Measurements from ENCODE around the gene PIGQ. TPM values are rescaled to one million over a fixed set of nuclear protein-coding genes. Genes with fewer than 3 reads are reported as not detected.
A peak's percentile ranks its signal among the peaks of the same experiment; 100 is the strongest.
"Not testable (repeated sequence)": the region's sequence is repeated elsewhere in the genome, so short reads cannot be mapped to it uniquely, and the experiment has no call there.

The PIGQ gene
- total RNA-seq, 1 donor from 2014 or later = 86.7 TPM

DNA sequence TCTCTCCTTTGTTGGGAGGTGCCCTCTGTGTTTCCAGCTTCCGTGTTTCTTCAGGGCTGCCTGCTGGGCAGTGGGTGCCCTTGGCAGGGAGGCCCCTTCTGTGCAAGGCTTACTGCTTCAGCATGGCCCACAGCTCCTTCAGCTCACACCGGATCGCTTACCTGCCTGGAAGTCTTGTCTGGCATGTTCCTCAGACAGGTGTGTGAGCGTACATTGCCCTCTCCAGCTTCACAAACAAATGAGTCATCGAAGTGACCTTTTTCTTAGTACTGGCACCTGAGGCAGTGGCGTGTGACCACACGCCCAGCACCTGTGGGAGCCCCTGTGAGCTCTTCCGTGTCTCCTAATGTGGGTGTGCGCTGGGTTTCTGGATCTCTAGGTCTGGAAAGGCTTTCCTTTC lies 23.6 kb downstream of the PIGQ start:
- H3K27ac Mint-ChIP-seq = peak overlapping the region; percentile 81
- no peaks in the 10 kb centered on the region for H3K27me3 Mint-ChIP-seq (ENCODE audit: low read depth)
- no peaks in the 10 kb centered on the region for H3K9me3 Mint-ChIP-seq
- H3K36me3 Mint-ChIP-seq = peaks cover 13% of the 10 kb centered on the region
- no peak overlapping the region for H3K4me3 Mint-ChIP-seq
- peaks cover 33% of the 10 kb centered on the region for H3K4me1 Mint-ChIP-seq
- TF ChIP-seq, protein P1, sequence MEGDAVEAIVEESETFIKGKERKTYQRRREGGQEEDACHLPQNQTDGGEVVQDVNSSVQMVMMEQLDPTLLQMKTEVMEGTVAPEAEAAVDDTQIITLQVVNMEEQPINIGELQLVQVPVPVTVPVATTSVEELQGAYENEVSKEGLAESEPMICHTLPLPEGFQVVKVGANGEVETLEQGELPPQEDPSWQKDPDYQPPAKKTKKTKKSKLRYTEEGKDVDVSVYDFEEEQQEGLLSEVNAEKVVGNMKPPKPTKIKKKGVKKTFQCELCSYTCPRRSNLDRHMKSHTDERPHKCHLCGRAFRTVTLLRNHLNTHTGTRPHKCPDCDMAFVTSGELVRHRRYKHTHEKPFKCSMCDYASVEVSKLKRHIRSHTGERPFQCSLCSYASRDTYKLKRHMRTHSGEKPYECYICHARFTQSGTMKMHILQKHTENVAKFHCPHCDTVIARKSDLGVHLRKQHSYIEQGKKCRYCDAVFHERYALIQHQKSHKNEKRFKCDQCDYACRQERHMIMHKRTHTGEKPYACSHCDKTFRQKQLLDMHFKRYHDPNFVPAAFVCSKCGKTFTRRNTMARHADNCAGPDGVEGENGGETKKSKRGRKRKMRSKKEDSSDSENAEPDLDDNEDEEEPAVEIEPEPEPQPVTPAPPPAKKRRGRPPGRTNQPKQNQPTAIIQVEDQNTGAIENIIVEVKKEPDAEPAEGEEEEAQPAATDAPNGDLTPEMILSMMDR (IDR thresholded peaks at IDR 0.05; ENCODE audit: unreplicated experiment) = no peak
- DNase-seq (ENCODE audit: low spot score in 2 of 2, unreplicated experiment in 2 of 2) = no peak

DNA sequence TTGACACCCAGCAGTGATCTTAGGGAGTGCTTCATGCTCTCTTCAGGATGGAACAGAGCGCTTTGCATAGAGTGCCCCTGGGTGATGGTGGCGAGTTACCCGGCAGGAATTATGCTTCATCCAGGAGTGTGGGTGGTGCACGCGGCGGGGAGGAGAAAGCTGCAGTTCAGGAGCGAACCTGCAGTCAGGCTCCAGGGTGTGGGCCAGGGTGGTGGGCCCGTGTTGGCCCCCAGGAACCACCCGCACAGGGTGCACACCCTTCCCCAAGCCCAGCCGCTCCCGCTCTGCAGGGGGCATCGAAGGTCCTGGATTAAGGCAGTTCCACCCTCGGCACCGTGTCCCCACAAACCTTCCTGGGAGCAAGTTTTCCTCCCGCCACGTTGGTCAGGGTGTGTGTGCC lies 24.0 kb downstream of the PIGQ start:
- H3K27ac Mint-ChIP-seq = peak overlapping the region; percentile 81
- DNase-seq (ENCODE audit: low spot score in 2 of 2, unreplicated experiment in 2 of 2) = no peak
- no peaks in the 10 kb centered on the region for H3K27me3 Mint-ChIP-seq (ENCODE audit: low read depth)
- H3K4me3 Mint-ChIP-seq = no peak overlapping the region
- H3K4me1 Mint-ChIP-seq = peaks cover 31% of the 10 kb centered on the region
- H3K9me3 Mint-ChIP-seq = no peaks in the 10 kb centered on the region
- H3K36me3 Mint-ChIP-seq = peaks cover 13% of the 10 kb centered on the region
- TF ChIP-seq, protein P1 (IDR thresholded peaks at IDR 0.05; ENCODE audit: unreplicated experiment) = no peak

DNA sequence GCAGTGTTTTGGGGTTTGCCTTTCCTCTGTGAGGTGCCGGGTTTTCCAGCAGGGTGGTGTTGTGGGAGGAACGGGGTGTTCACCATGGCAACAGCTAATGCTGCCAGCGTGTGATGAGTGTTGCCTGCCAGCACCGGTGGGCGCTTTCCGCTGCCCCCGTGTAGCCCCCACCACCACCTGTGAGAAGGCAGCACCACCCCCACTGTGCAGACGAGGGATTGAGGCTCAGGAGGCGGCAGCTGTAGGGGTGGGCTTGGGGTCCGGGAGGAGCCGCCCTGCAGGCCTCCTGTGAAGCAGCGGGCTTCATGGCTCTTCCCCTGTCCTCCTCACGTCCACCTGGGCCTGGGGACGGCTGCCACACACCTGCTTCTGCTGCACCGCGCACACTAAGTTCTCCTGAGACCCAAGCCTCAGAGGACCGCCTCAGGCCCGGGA lies 25.3 kb downstream of the PIGQ start:
- Mint-ChIP-seq H3K4me3 (no peak overlapping the region), H3K9me3 (no peaks in the 10 kb centered on the region), H3K27ac (no peak overlapping the region), H3K4me1 (peaks cover 31% of the 10 kb centered on the region), H3K27me3 (ENCODE audit: low read depth) (no peaks in the 10 kb centered on the region), H3K36me3 (peaks cover 16% of the 10 kb centered on the region)
- TF ChIP-seq, protein P1 (IDR thresholded peaks at IDR 0.05; ENCODE audit: unreplicated experiment) = no peak
- no peak for DNase-seq (ENCODE audit: low spot score in 2 of 2, unreplicated experiment in 2 of 2)

DNA sequence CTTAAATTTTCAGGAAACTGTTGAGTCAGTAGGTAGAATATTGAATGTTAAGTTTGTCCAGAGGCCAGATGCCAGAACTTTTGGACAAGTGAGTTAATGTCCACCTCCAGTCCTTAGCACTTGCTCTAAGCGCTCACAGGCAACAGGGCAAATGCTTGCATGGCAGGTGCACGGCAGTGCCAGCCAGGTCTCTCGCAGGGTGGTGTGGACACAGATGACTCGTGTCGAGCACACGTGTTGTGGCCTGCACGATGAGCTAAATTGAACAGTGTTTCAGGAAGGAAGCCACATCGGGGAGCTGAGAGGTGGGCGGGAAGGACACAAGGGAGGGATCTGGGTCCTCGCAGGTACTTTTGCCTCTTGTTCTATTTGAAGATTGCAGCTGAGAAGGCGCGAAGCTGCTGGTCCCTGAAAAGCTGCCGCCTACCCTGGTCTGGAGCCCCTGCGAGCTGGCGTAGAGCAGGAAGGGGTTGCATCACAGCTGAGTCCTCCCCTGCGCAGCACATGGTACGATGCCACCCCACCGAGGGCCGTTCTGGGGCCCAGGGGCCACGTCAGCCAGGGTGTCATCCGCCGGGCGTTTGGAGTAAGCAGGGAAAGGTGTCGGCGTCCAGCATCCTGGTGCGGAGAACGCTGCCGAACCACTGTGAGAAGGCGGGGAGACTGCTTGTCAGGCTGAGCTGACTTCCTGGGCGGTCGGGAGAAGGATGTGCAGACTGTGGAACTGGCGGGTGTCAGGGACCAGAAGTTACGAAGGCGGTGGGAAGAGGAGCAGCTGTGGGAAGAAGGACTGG lies 26.4 kb downstream of the PIGQ start:
- H3K36me3 Mint-ChIP-seq = peaks cover 16% of the 10 kb centered on the region
- H3K4me3 Mint-ChIP-seq = no peak overlapping the region
- H3K4me1 Mint-ChIP-seq = peaks cover 23% of the 10 kb centered on the region
- no peaks in the 10 kb centered on the region for H3K27me3 Mint-ChIP-seq (ENCODE audit: low read depth)
- no peak overlapping the region for H3K27ac Mint-ChIP-seq
- DNase-seq (ENCODE audit: low spot score in 2 of 2, unreplicated experiment in 2 of 2) = no peak
- no peaks in the 10 kb centered on the region for H3K9me3 Mint-ChIP-seq
- TF ChIP-seq, protein P1 (IDR thresholded peaks at IDR 0.05; ENCODE audit: unreplicated experiment) = no peak

DNA sequence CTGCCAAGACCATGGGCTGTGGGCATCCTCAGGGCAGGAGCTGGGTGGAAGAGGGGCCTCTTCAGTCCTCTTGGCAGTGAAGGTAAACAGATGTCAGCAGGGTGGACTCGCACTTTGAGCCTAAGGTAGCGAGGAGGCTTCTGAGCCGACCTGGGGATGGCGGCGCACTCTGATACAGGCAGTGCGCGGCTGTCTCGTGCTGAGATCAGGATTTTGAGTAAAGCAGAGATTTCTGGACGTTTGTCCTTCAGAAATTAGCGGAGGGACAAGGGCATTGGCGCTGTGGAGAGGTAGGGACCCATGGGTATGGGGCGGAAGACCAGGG lies 26.9 kb downstream of the PIGQ start:
- no peak for DNase-seq (ENCODE audit: low spot score in 2 of 2, unreplicated experiment in 2 of 2)
- Mint-ChIP-seq H3K27ac (no peak overlapping the region), H3K36me3 (peaks cover 16% of the 10 kb centered on the region), H3K4me3 (no peak overlapping the region), H3K9me3 (no peaks in the 10 kb centered on the region), H3K27me3 (ENCODE audit: low read depth) (no peaks in the 10 kb centered on the region), H3K4me1 (peaks cover 20% of the 10 kb centered on the region)
- TF ChIP-seq, protein P1 (IDR thresholded peaks at IDR 0.05; ENCODE audit: unreplicated experiment) = no peak

DNA sequence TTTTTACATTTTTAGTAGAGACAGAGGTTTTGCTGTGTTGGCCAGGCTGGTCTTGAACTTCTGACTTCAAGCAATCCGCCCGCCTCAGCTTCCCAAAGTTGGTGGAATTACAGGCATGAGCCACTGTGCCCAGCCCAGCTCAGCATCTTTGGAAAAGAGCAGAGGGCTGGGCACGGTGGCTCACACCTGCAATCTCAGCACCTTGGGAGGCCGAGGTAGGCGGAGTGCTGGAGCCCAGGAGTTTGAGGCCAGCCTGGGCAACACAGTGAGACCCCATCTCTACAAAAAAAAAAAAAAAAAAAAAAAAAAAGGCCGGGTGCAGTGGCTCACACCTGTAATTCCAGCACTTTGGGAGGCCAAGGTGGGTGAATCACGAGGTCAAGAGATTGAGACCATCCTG lies 27.9 kb downstream of the PIGQ start:
- not testable (repeated sequence) for H3K9me3 Mint-ChIP-seq
- peaks cover 16% of the 10 kb centered on the region for H3K36me3 Mint-ChIP-seq

More for the DNA sequence above, 27.9 kb downstream of the PIGQ start:
- peaks cover 12% of the 10 kb centered on the region for H3K4me1 Mint-ChIP-seq
- not testable (repeated sequence) for DNase-seq (ENCODE audit: low spot score in 2 of 2, unreplicated experiment in 2 of 2); H3K27me3 Mint-ChIP-seq (ENCODE audit: low read depth); H3K4me3 Mint-ChIP-seq; H3K27ac Mint-ChIP-seq

Data from mesothelial cell of epicardium (in vitro differentiated cells).